Measurements from ENCODE around the gene STUB1. TPM values are rescaled to one million over a fixed set of nuclear protein-coding genes. Genes with fewer than 3 reads are reported as not detected.

STUB1 gene
- polyA plus RNA-seq, 4 donors = 110 to 187 (median 117) TPM

GRCh38 chr16:692356-693108, 12.3 kb downstream of the STUB1 start:
- DNase-seq (ENCODE audit: low read depth in 4 of 4, low spot score in 2 of 4) = no peak

GRCh38 chr16:693364-693763, 13.2 kb downstream of the STUB1 start:
- DNase-seq (ENCODE audit: low read depth in 4 of 4, low spot score in 2 of 4) = no peak

GRCh38 chr16:693766-694165, 13.6 kb downstream of the STUB1 start:
- no peak for DNase-seq (ENCODE audit: low read depth in 4 of 4, low spot score in 2 of 4)

- no peak for DNase-seq (ENCODE audit: low read depth in 4 of 4, low spot score in 2 of 4)
These were observed 14.1 kb downstream of the STUB1 start for GRCh38 chr16:694187-694862.

GRCh38 chr16:694863-695354, 14.7 kb downstream of the STUB1 start:
- no peak for DNase-seq (ENCODE audit: low read depth in 4 of 4, low spot score in 2 of 4)

GRCh38 chr16:695355-696089, 15.3 kb downstream of the STUB1 start:
- DNase-seq (ENCODE audit: low read depth in 4 of 4, low spot score in 2 of 4) = no peak

- DNase-seq (ENCODE audit: low read depth in 4 of 4, low spot score in 2 of 4) = no peak
These were observed 18.9 kb downstream of the STUB1 start for GRCh38 chr16:698911-699671.

GRCh38 chr16:700684-701584, 20.7 kb downstream of the STUB1 start:
- DNase-seq (ENCODE audit: low read depth in 4 of 4, low spot score in 2 of 4) = no peak

- DNase-seq (ENCODE audit: low read depth in 4 of 4, low spot score in 2 of 4) = no peak
These were observed 22.1 kb downstream of the STUB1 start for GRCh38 chr16:702341-702740.

- DNase-seq (ENCODE audit: low read depth in 4 of 4, low spot score in 2 of 4) = no peak
These were observed 23.2 kb downstream of the STUB1 start for GRCh38 chr16:703406-703805.

- no peak for DNase-seq (ENCODE audit: low read depth in 4 of 4, low spot score in 2 of 4)
These were observed 23.8 kb downstream of the STUB1 start for GRCh38 chr16:704047-704446.

GRCh38 chr16:704552-705380, 24.6 kb downstream of the STUB1 start:
- no peak for DNase-seq (ENCODE audit: low read depth in 4 of 4, low spot score in 2 of 4)

- DNase-seq (ENCODE audit: low read depth in 4 of 4, low spot score in 2 of 4) = no peak
These were observed 25.4 kb downstream of the STUB1 start, which contains the start of gene FBXL16 for GRCh38 chr16:705431-706188. Gene FBXL16, minus strand, starts transcription at chr16:705801. Its CDS starts 8,396 bp downstream, at chr16:697405.

GRCh38 chr16:706189-707061, 26.2 kb downstream of the STUB1 start:
- DNase-seq (ENCODE audit: low read depth in 4 of 4, low spot score in 2 of 4) = no peak

GRCh38 chr16:707062-707538, 26.9 kb downstream of the STUB1 start:
- no peak for DNase-seq (ENCODE audit: low read depth in 4 of 4, low spot score in 2 of 4)

GRCh38 chr16:708019-708418, 27.8 kb downstream of the STUB1 start:
- DNase-seq (ENCODE audit: low read depth in 4 of 4, low spot score in 2 of 4) = no peak

GRCh38 chr16:708959-709358, 28.7 kb downstream of the STUB1 start:
- DNase-seq (ENCODE audit: low read depth in 4 of 4, low spot score in 2 of 4) = no peak

Data from left renal cortex interstitium (tissue), 4 donors.